ENCODE measurements around the gene PTMA.
"Not testable (repeated sequence)": the region's sequence is repeated elsewhere in the genome, so short reads cannot be mapped to it uniquely, and the experiment has no call there.

PTMA gene

GRCh38 chr2:231696004-231696367 is 12.3 kb upstream of the PTMA start:
- no peak for DNase-seq

GRCh38 chr2:231699006-231699405 is 9.3 kb upstream of the PTMA start:
- no peak for DNase-seq

GRCh38 chr2:231701456-231702373 is 6.6 kb upstream of the PTMA start:
- no peak for DNase-seq

GRCh38 chr2:231704017-231704416 is 4.3 kb upstream of the PTMA start:
- DNase-seq, result no peak

- DNase-seq, result peak; percentile 99
Observed at GRCh38 chr2:231706731-231707624, 1.3 kb upstream of the PTMA start.

- DNase-seq, result no peak
Observed at GRCh38 chr2:231707625-231707926, 749 bp upstream of the PTMA start.

- DNase-seq, result peak; percentile 34 to 63
Observed at GRCh38 chr2:231708773-231709635, 679 bp downstream of the PTMA start.

- peak; percentile 18 to 42 for DNase-seq
Observed at GRCh38 chr2:231709636-231709980, 1.3 kb downstream of the PTMA start.

- DNase-seq, result peak; percentile 87 to 93
Observed at GRCh38 chr2:231709981-231710798, 1.9 kb downstream of the PTMA start.

- peak; percentile 64 to 67 for DNase-seq
Observed at GRCh38 chr2:231710799-231711676, 2.7 kb downstream of the PTMA start.

- no peak for DNase-seq
Observed at GRCh38 chr2:231711677-231712450, 3.5 kb downstream of the PTMA start.

GRCh38 chr2:231712451-231713021 is 4.2 kb downstream of the PTMA start:
- peak; percentile 22 to 37 for DNase-seq

GRCh38 chr2:231713406-231713729 is 5.0 kb downstream of the PTMA start:
- not testable (repeated sequence) for DNase-seq

GRCh38 chr2:231713730-231714638 is 5.7 kb downstream of the PTMA start:
- DNase-seq, result peak; percentile 92 to 93

- DNase-seq, result peak; percentile 39 to 62
Observed at GRCh38 chr2:231714639-231715498, 6.5 kb downstream of the PTMA start.

GRCh38 chr2:231715499-231715837 is 7.1 kb downstream of the PTMA start:
- no peak for DNase-seq

GRCh38 chr2:231715988-231716616 is 7.8 kb downstream of the PTMA start:
- DNase-seq, result no peak

Data from inflammatory macrophage (primary cell).